Hindlimb muscle (tissue), 1 donor: ENCODE measurements around the gene SRC. TPM values are rescaled to one million over a fixed set of nuclear protein-coding genes. Genes with fewer than 3 reads are reported as not detected.

Experiments
- polyA plus RNA-seq: library from polyadenylated mRNA; unstranded; fragments of 120-200 nt; gene quantifications from one replicate; pipeline ENCODE4 v1.2.1, GENCODE V29; 2013; ENCODE audit not compliant: insufficient read length

Gene SRC
- polyA plus RNA-seq, 1 donor, result 19.5 TPM

Other genes with a start within 250 kb of the SRC start
- 152 TPM for gene RPN2, start 166.8 kb upstream of the SRC start, polyA plus RNA-seq
- 4.9 TPM for gene MROH8, start 166.6 kb upstream of the SRC start, polyA plus RNA-seq
- gene GHRH, start 84.3 kb upstream of the SRC start, polyA plus RNA-seq, result not detected
- 37.4 TPM for gene MANBAL, start 56.5 kb upstream of the SRC start, polyA plus RNA-seq
- gene NNAT, start 175.1 kb downstream of the SRC start, polyA plus RNA-seq, result 824 TPM
- gene BLCAP, start 181.7 kb downstream of the SRC start, polyA plus RNA-seq, result 615 TPM